ENCODE results near the gene FRK.
"Not testable (repeated sequence)": the region's sequence is repeated elsewhere in the genome, so short reads cannot be mapped to it uniquely, and the experiment has no call there.

The FRK gene, protein sequence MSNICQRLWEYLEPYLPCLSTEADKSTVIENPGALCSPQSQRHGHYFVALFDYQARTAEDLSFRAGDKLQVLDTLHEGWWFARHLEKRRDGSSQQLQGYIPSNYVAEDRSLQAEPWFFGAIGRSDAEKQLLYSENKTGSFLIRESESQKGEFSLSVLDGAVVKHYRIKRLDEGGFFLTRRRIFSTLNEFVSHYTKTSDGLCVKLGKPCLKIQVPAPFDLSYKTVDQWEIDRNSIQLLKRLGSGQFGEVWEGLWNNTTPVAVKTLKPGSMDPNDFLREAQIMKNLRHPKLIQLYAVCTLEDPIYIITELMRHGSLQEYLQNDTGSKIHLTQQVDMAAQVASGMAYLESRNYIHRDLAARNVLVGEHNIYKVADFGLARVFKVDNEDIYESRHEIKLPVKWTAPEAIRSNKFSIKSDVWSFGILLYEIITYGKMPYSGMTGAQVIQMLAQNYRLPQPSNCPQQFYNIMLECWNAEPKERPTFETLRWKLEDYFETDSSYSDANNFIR

DNA sequence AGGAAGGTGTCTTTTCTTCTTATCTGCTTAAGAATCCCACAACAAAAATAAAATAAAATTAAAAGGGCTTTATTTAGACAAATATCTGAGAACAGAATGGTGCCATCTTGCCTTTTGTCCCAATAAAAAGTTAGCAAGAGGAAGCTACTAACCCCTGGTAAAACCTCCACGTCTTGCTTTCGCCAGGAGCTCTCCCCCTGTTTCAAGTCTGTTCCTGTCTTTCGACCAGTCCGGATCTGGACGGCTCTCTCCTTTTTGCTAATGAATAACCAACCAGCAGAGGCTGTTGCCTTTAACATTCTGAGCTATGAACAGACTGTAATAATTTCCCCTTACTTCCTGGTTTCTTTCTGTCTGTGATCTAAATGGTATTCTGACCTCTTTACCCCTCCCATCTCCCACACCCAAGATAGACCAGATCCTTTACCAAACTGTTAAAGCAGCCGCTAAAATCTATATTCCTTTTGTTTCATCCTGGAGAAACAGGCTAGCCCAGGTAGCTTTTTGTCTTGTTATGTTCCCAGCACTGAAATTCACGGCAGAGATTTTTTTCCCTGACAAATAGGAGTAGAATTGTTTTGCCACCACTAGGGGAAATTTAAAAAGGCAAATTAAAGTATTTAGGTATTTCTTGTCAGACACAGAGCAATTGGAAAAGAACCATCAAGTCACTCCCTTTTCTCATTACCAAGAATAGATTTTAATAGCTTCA lies at the start of gene FRK:
TSS of gene FRK (minus strand) at position 320 of the 712 bp plus-strand sequence. CDS start 580 bp downstream, outside the sequence.
- no peak for DNase-seq

DNA sequence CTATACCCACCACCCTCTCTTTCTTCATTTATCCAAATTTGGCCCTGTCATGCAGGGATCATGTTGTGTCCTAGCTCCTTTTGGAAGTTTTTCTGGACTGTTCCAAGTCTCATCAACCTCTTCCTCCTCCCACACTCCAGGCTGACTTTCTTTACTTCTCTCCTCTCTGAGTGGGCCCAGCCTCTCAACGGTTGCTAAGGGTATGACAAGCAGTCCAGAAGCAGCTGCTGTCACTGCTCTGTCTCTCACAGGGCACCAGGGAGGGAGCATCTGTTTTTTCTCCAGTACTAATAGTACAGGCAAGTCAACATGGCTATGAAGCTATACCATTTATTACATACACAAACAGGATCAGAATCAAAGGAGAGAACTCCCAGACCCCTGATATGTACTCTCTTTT lies 48.1 kb upstream of the FRK start:
- no peak for DNase-seq

DNA sequence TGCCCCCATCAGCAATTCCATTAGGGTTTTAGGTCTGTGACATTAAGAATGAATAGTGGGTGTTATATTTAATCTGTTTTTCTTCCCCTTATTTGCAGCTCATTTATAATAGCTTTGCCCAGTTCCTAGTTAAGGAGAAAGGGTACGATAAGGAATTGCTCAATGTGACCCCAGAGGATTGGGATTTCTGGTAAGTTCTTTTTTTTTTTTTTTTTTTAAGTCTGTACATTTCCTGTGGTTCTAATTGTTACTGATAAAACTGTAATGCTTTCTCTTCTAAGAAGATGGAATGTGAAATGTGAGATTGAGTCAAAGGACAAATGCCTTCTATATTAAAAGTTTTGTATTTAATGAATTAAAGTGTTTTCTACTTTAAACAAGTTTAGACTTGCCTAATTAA lies 45.5 kb upstream of the FRK start:
- no peak for DNase-seq

DNA sequence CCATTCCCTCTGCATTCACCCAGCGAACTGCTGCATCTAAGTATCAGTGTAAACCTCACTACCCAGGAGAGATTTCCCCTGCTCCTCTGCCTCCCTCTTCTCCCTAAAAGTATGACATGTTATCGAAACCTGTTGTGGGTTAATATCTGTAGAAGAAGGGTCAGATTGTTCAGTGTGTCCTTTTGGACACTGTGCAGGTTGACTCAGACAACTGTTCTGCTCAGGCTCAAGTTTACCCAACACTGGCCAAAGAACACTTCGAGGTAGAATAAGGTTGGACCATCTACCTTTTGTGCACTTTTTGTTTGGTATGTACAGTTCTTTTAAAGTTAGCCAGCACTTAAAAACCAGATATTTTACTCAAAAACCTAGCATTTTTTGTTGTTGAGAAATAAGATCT lies 44.6 kb upstream of the FRK start:
- no peak for DNase-seq

DNA sequence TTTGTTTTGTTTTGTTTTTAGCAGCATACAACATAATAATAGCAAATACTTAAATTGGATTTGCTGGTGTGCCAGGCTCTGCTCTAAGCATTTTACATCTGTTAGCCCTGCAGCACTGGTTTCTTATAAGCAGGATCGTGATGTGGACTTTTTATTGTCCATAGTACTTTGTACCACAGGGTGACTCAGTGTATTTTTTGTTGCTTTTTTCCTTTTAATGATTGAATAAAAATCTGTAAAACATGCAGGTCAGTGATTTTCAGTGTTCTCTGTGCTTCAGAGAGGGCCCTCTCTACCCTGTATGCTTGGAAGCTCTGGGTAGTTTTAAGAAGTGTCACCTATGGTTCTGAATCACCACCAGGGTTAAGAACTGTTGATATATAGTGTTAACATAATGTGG lies 43.9 kb upstream of the FRK start:
- DNase-seq = no peak

DNA sequence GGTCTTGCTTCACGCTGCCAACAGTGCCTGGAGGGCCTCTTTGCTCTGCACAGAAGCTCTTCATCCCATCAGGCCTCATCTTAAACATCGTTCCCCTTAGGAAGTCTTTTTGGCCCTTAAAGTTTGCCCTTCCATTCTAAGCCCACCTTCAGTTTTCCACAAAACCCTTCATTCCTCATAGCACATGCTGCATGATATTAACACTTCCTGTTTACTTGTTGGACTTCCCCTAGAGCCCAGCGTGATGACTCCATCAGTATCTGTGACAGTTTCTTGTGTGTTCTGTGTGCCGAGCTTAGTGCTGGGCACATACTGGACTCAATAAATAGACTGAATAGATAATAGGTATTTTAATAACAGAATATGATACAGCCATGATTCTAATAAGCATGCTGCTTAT lies 42.2 kb upstream of the FRK start:
- no peak for DNase-seq

DNA sequence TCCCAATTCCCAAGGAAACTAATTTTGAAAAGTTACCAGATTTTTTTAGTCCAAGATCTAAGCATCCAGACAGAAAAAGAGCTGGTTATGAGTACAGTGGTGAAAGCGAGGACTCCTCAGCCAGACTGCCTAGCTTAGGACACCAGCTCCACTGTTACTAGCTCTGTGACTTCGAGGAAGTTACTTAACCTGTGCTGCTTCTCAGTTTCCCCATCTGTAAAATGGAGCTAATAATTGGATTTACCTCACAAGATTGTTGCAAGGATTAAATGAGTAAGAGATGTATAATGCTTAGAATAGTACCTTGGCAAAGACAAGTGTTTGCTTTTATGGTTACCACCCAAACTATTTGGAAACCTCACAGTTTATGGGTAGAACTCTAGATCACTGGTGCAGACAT lies 41.1 kb upstream of the FRK start:
- no peak for DNase-seq

DNA sequence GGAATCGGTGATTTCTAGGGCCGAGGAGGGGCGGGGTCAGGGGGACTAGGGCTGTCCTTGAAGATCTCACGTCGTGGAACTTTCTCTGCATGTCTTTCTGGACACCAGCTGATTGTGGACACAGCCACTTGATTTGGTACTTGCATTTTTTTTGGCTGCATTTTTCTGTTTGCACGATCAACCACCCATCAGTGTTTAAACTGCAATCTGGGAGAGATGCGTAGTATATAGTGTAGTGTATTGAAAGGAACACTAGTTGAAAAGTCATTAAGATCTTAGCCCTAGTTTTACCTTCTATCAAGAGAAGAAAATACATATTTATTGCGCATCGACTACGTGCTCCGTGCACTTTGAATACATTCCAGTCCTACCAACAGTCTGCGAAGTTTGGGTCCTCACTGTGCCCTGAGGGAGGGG lies 40.6 kb upstream of the FRK start:
- DNase-seq = peak; percentile 83

DNA sequence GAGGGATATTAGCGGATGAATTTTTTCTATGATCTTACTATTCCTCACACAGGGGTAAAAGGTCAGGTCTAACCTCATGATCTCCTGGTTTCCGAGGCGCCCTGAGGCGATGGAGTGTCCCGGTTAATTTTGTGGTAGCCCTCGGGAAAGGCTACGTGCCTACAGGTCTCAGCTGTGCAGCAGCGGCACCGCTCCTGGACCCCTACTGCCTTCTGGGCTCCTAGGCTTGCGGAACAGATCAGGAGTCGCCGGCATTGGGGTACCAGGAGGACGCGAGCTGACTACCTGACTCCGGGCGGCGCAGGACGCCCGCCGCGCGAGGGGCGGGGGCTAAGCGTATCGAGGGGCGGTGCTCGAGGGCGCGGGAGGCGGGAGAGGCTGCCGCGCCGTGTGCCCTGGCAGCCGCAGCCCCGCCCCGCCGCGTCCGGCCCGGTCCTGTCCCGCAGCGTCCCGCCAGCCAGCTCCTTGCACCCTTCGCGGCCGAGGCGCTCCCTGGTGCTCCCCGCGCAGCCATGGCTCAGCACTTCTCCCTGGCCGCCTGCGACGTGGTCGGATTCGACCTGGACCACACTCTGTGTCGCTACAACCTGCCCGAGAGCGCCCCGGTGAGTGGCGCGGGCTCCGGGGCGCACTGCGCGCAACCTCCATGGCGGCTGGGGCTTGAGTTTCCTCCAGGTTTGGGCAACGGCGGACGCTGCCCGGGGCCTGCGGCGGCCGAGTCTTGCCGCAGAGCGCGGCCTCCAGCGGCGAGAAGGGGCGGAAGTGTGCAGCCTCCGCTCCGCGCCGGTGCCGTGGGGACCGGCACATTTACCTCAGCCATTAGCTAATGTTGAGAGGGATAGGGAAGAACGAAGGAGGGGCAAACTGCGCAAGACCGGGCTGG lies 40.0 kb upstream of the FRK start, which contains the start of gene NT5DC1:
TSS of gene NT5DC1 (plus strand) at position 435 of the 883 bp plus-strand sequence. CDS start at position 513, 78 bp downstream.
- peak; percentile 88 for DNase-seq

DNA sequence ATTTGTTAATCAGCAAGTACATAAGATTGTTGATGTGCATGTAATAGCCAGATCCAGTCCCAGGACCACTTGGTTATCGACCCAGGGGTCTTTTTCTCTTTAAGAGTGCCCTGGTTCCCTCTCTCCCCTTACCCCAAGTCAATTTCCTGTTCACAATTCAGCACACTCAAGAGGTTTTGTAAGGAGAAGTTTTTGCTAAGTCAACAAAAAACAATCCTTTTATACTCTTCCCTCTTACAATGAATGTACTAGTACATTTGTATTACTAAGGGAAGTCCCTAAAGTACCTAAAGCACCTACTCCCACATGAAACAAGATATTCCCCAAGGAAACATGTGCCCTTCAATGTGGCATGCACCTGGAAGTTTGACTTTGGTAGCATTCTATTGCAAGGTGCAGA lies 38.3 kb upstream of the FRK start:
- no peak for DNase-seq

DNA sequence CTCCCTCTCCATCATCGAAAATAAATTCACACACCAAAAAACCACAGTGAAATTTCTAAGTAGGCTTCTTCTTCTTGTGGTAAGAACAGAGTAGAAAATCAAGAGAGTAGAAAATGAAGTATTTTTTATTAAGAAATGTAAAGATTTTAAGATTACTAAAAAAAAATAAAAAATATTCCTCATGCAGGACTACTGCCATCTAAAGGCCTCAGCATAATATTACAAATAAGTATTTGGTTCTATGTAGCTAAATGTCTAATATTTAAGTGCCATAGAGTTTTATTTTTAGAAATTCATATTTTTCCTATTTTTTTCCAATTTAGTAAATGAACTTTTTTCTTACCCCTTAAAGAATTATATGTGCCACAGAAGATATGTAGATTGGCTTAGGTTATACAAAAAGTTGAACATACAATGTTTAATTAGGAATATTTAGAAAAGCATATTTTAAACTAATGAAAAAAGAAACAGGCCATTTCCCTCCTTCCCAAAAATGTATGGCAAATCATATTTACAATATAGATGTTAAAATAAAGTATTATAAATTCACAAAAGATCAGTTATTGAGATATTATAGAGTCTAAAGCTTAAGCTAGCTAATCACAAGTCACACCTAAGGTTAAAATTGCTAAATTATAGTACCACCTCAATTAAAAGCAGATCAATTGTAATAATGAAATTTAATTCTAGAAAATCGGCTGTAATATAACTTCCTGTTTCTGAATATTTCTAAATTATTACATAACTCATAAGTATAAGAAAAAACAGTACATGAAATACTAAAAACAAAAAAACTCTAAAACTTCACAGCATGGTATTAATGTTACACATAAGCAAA lies 36.5 kb upstream of the FRK start:
- DNase-seq = no peak

DNA sequence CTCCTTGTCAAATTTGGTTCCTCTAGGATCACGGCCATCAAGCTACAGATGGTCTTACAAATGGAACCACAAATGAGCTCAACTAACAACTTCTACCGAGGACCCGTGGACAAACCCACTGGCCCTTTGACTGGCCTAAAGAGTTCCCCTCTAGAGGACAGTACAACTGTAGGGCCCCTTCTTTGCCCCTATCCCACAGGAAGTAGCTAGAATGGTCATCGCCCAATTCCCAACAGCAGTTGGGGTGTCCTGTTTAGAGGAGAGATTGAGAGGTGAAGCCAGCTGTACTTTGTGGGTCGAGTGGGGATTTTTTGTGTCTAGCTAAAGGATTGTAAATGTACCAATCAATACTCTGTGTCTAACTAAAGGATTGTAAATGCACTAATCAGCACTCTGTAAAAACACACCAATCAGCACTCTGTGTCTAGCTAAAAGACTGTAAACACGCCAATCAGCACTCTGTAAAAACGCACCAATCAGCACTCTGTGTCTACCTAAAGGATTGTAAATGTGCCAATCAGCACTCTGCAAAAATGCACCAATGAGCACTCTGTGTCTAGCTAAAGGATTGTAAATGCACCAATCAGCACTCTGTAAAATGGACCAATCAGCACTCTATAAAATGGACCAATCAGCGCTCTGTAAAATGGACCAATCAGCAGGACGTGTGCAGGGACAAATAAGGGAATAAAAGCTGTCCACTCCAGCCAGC lies 35.5 kb upstream of the FRK start:
- not testable (repeated sequence) for DNase-seq

DNA sequence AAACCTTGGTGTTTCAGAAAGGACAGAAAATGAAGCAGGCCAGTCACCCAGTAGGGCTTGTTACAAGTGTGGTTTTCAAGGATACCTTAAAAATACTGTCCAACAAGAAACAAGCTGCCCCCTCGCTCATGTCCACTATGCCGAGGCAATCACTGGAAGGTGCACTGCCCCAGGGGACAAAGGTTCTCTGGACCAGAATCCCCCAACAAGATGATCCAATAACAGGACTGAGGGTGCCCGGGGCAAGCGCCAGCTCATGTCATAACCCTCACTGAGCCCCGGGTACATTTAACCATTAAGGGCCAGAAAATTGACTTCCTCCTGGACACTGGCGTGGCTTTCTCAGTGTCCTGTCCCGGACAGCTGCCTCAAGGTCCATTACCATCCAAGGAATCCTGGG lies 33.4 kb upstream of the FRK start:
- DNase-seq = no peak

DNA sequence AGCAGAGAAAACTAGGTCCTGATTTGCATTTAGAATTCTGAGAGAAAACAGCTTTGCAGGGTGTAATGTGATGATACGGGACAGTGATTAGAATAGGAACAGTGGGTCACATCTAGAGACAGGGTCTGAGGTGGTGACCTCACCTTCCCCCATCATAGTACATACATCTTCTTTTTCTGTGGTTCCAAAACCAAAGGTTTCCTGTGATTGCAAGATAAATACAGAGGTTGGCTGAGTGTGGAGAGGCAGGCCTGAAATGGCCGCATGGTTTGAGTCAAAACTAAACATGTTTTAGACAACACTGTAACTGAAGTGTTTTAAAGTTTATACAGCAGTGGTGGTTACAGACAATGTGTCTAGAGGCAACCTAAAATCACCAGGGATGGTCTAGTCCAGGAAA lies 29.6 kb upstream of the FRK start:
- DNase-seq = no peak

DNA sequence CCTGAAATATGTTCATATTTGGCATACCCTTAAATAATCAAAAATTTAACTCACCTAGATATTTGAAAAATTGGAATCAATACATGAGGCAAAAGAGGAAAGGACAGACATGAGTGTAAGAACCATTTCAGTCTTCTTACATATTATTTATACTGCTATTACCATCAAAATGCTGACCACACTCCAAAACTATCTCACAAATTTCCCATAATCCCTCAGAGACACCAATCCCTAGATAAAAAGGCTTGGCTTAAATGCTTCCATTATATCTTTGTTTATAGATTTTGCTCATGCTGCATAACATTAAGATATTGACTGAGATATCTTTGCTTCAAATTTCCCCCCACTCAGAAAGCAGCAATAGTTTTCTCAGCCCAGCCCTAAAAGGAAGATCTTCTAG lies 28.3 kb upstream of the FRK start:
- no peak for DNase-seq

DNA sequence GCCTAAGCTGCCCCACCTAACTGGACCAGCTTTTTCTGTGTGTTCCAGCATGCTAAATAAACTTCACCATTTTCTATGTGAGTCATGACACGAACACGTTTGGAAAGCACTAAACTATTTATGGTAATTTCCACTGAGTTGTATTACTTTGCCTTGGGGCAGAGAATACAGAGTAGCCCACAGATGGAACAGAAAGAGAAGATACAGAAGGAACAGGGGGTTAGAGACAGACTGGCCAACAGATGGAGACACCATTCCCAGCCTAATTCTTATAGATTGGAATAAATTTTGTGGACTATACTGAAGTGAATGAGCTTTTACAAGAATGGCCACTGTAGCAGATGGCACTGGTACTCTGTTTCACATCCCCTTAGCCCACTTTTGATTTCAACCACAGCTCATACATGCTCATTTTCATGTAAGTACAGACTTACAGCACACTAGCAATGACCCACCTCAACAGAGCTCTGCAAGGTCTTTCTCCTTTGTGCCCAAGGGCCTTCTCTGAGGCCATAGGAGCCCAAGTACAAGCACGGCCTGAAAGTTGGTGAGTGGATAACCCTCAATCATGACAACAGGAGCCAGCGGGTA lies 26.8 kb upstream of the FRK start:
- no peak for DNase-seq

DNA sequence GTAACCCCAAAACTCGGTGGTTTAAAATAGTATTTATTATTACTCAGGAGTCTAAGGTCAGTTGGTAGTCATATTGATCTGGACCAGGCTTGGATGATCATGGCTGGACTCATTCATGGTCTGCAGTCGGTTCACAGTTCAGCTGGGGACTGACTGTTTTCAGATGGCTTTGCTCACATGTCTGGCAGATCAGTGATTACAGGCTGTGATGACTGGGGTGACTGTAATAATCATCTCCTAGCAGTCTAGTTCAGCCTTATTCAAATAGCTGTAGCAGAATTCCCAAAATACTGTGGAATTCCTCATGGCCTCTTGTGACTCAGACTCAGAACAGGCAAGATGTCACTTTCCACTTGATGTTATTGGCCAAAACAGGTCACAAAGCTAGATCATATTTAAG lies 23.6 kb upstream of the FRK start:
- DNase-seq = no peak

DNA sequence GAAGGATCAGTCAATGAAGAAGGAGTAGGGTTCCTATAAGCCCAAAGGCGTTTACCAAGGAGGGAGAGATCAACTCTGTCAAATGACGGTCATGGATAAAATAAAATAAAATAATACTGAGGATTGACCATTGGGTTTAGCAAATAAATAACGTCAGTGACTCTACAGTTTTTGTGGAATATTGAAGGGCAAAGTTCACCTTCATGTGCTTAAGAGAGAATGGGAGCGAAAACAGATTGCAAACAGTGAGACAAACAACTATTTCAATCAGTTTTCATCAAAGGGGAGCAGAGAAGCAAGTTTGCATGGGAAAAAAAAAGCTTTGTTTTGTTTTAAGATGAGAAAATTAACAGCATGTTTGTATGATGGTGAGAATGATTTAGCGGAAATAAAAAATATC lies 22.4 kb upstream of the FRK start:
- no peak for DNase-seq

DNA sequence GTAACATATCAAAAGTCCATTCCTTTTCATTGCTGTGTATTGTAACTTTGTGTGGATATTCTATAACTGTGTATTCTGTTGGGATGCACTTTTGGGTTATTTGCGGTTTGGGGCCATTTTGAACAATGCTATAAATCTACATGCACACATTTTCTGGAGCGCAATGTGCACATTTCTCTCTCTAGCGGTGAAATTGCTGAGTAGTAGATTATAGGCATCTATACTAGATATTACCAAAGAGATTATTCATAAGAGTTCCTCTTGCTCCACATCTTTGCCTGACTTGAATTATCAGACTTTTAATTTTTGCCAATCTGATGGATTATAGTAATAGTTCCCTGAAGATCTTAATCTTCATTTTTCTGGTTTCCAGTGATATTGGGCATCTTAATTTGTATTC lies 18.3 kb upstream of the FRK start:
- no peak for DNase-seq

DNA sequence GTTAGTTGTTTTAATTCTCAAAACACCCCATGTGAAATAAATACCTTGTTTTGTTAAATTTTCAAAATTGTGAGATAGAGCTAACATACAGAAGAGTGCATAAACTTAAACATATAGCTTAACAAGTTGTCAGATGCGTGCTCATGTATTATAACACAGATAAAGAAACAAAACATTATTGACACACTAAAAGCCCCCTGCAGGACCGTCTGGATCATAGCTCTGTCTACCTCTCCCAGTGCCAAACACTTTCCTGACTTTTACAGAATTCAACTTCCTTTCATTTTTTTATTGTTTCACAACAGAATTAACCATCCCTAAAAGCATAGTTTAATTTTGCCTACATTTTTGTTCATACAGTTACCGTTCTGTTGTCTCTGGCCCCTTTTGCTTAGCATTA lies 17.8 kb upstream of the FRK start:
- DNase-seq = no peak

DNA sequence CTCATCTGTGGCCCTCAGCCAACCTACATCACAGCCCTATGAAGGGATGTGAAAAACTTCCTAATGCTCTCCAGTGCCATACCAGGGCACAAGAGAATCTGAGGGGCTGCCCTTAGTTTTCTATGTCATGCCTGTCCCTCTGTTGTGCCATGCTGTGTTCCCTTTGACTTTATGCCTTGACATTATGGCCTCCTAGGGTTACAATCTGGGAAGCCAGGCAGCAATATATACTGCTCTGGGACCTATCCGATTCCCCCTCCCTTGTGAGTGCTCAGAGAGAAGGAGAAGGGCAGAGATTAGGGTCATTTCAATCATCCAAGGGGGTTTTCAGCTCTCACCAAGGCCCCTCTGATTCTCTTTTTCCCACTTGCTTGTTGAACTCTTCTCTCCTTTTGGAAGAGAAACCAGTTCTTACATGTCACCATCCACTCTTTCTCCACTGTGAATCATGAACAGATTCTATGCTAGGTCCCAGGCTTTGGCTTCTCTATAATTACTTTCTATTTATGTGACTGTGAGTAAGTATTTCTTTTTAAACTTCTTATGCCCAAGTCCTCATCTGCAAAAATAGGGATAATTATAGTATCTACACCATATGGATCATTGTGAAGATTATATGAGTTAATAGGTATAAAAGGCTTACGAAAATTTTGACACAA lies 14.2 kb upstream of the FRK start:
- DNase-seq = no peak
